ENCODE measurements around the gene HBP1.
"Not testable (repeated sequence)": the region's sequence is repeated elsewhere in the genome, so short reads cannot be mapped to it uniquely, and the experiment has no call there.

HBP1 gene

DNA sequence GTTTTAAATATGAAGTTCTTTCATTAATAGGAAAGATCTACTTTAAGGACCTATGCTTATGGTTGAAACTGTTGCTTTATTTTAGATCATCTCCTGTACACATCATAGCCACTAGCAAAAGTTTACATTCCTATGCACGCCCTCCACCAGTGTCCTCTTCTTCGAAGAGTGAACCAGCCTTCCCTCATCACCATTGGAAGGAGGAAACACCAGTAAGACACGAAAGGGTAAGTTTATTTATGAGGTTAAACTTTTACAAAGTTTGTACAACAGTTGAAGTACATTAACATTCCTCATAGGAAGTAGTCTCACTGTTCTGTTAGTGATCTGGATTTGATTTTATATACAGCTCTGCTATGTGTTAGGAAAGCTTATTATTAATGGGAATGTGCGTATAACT, 16.9 kb downstream of the HBP1 start:
- no peak for FAIRE-seq
- no peak for DNase-seq (ENCODE audit: low spot score)

DNA sequence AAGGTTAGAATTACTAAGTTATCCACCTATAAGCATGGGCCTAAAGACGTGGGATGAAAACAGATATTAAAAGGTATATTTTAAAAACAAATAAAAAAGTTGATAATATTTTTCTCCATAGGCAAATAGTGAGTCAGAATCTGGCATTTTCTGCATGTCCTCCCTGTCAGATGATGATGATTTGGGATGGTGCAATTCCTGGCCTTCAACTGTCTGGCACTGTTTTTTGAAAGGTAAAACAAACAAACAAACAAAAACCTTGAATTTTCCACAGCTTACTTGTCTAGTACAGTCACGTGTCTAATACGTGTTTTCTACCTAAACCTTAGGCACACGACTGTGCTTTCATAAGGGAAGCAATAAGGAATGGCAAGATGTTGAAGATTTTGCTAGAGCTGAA, 17.4 kb downstream of the HBP1 start:
- FAIRE-seq (no peak), DNase-seq (ENCODE audit: low spot score) (no peak)

DNA sequence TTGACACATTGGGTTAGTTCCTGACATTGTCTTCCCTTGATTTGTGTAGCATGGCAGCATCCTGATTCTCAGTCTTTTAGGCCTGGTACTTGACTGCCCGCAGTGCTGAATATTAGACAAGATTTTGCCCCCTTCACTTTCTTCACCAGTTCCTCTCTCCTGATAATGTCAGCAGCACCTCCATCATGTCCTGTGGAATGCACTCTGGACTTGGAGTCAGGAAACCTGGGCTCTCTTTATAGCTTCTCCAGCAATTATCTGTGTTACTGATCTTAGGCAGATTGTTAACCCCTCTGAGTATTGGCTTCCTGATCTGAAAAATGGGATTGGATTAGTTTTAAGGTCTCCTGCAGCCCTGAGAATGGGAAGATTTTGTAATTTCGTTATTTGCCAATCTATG, 19.0 kb downstream of the HBP1 start:
- no peak for DNase-seq (ENCODE audit: low spot score)
- no peak for FAIRE-seq

DNA sequence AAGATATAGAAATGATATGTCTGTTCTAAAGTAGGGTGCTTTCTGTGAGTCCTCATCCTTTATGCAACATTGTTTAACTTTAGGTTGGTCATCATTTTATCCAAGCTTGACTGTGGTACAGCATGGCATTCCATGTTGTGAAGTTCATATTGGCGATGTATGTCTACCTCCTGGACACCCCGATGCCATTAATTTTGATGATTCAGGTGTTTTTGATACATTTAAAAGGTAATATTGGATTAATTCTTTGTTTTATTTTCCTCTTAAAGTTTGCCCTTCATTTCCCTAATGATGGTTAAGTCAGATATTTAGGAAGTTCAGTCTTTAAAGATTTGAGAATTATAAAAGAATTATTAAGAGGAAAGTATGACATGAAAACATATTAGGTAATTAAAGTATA, 21.3 kb downstream of the HBP1 start:
- DNase-seq (ENCODE audit: low spot score) (no peak), FAIRE-seq (no peak)

DNA sequence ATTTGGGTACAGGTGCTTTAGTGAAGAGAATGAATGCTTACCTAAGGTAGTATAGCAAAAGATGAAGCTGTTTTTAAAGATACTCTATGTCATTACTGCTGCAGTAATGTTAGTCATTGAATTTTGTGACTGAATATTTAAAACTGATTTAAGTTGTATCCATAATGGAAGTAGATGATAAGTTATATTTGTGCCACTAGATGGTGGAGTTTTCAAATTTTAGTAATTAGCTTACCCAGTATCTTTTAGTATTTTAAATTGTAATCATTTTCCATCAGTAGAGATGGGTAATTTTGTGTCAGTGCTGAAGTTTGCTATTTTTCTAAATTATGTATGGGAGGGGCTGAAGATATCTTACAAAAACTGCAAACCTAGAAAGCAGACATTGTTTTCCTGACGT, 25.2 kb downstream of the HBP1 start:
- DNase-seq (ENCODE audit: low spot score) (no peak), FAIRE-seq (no peak)

DNA sequence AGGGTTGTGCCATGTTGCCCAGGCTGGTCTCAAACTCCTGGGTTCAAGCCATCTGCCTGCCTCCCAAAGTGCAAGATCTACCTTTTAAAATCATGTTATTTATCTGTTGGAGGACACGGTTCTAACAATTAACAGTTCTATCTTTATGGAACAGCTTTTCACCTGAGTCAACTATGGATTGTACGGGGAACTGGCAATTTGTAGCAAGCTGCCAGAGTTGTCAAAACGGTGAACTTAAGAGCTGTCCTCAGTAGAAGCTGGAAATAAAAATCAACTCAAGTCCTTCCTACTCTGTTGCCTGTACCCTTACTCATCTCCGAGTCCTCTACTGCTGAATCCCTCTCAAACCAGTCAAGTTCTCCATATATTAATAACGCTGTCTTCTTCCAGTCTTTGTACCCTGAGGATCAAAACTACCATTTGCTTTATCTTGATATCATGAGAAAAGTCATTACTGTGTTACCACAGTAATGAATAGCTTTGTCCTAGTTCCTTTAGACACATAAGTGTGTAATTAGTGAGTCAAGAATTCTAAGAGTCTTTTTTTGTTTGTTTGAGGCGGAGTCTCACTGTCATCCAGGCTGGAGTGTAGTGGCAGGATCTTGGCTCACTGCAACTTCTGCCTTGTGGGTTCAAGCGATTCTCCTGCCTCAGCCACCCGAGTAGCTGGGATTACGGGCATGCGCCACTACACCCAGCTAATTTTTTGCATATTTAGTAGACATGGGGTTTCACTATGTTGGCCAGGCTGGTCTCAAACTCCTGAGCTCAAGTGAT, 28.2 kb downstream of the HBP1 start:
- no peak for FAIRE-seq

DNA sequence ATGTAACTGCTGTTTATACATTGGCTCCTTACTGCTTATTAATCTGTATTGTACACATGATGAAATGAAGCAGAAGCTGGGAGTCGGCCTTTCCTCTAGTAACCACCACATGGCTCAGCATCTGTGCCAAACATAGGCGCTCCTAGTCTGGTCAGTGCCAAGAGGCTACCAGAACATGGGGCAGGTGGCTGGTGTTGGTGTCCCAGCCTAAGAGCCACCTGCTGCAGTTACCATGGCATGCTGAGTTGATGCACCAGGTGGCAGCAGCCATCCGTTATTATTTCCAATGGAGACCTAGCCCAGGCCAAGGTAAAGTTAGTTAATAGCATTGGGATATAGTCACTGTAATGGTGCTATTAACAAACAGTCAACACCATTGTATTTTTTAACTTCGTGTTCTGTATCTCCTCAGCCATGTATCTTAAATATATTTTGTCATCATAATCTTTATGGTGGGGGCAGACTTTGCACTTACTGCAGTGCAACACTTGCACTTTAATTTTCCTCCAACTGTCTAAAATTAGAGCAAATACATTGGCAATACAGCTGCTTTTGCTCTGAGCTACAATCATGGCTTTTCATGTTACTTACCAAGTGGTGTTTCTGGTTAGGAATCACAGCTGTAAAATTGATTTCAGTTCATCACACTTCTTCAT, 33.1 kb downstream of the HBP1 start:
- FAIRE-seq, result no peak
- peak; percentile 61 for DNase-seq (ENCODE audit: low spot score)

More for the DNA sequence above, 28.2 kb downstream of the HBP1 start:
- no peak for DNase-seq (ENCODE audit: low spot score)

DNA sequence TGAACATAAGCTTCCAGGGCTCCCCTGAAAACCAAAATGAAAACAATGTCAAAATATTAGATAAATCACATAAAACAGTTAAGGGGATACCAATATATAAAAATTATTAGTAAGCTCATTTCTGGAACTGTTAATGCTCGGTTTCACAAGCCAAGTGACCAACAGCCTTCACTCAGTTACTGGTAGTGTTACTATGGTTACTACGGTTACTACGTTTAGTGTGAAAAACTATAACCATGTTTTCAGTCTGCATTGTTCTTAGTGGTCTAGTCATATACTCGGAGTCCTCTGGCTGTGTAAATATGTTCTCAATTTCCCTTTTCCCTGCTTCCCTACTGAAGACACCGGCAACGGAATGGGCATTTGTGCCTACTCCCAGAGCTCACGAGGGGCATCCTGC, 34.8 kb downstream of the HBP1 start:
- DNase-seq (ENCODE audit: low spot score) (no peak), FAIRE-seq (no peak)

DNA sequence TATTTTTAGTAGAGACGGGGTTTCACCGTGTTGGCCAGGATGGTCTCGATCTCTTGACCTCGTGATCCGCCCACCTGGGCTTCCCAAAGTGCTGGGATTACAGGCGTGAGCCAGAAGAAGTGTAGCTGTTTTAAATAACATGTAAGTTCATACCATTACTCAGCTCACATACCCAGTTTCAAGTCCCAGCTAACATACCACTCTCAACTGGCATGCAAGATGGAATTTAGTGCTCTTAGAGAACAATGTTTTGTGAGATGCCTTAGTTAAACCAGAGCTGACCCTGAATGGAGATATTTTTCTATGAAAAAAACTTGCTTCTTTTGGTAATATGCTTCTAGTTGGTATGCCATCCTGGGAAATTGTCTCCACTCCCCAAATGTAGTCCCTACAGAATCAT, 37.3 kb downstream of the HBP1 start:
- DNase-seq (ENCODE audit: low spot score), result no peak
- no peak for FAIRE-seq

DNA sequence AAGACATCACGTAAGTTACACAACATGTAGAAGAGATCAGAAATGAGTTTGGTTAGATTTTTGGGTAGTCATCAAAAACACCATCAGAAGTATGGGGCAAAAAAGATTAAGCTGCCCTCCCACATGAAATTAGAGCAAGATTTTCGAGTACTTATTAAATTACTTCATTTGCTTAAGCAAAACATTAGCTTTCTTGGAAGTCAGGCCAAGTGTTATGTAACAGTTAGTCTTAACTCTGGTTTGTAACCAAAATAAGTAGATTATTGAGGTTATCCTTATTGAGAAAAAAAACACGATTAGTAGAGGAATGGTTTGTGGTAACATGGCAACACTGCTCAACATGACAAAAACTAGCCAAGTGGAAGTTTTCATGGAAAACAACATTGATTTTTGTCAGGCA, 37.9 kb downstream of the HBP1 start:
- FAIRE-seq (no peak), DNase-seq (ENCODE audit: low spot score) (no peak)

DNA sequence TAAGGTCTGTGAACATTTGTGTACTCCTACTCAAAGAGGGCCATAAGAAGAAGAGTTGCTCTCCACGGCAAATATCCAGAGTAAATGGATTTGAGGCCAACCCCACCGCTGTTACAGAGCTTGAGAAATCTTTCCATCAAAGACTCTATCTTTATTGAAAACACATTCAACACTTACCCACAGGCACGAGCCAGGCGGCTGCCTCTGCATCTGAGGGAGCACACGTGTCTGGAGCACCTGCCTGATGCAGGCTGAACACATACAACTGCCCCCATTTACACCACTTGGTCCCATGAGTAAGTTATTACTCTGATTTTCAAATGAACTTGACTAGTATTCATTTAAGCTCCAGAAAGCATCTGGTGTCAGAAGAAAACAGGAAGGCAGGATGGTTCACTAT, 38.7 kb downstream of the HBP1 start:
- no peak for DNase-seq (ENCODE audit: low spot score)
- FAIRE-seq, result no peak

DNA sequence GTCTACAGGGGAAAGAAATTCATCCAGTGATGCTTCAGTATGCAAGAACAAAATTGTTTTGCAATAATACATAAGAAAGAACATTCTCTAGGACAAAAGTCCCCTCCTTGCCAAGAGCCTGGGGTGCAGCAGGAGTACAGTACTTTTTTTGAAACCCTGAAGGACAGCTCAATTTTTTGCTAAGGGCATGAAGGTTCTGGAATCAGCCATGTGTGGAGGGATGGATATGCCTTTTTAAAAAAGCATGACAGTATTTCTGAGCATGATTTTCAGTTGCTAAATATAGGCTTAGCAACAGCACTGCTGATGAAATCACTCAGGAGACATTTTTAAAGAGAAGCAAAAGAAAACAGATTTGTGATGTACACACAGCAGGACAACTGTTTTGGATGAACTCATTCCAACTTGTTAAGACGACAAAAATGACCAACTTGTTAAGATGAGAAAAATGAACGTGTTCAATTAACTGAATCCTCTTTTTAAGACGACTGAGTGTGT, 39.3 kb downstream of the HBP1 start:
- no peak for FAIRE-seq

DNA sequence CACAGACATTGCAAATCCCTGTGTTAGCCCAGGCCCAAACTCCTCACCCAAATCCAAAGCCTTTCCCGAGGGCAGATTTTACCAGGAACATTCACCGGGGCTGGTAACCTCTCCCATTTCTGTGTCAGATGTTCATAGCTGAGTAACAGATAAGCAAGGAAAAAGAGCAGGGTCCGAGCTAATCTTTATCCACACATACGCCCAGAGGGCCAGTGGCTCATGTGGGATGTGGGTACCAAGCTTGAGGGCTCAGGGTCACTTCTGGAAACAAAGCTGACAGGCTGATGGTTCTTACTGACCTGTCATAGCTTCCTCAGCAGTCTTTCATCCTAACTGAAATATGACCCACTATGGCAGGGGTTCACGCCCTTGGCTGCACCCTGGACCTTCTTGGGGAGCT, 39.8 kb downstream of the HBP1 start:
- no peak for DNase-seq (ENCODE audit: low spot score)
- no peak for FAIRE-seq

More for the DNA sequence above, 39.3 kb downstream of the HBP1 start:
- DNase-seq (ENCODE audit: low spot score), result no peak

DNA sequence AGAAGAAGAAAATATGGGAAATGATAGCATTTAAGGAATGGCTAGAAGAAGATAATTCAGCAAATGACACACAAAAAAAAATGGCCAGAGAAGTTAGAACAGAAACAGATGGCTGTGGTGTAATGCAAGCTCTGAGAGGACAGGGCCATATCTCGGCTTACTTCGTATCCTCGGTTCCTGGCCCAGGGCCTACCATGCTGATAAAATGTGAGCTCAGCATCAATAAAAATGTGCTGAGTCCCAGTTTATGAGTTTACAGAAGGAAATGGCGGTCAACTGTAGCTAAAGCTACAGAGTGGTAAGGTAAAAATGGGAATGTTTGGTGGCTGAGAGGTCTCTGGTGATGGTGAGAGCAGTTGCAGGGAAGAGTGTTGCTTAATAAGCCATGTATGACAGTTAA, 40.8 kb downstream of the HBP1 start:
- no peak for DNase-seq (ENCODE audit: low spot score)
- no peak for FAIRE-seq

DNA sequence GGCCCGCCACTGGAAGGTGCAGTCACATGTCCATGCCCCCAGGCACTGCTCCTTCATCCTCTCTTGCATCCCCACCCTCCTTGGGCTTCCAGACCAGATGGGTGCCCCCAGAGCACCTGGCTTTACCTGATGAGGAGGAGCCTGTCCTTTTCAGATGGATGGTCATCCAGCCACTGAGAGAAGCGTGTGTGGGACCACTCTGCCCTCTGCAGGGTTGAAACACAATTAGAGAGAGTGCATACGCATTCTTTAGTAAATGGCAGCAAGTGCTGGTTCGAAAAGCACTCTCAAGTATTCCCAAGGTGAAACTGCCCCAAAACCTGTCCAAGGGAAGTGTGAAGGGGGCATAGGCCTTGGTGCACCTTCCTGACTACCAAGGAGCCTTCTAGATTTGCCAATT, 41.6 kb downstream of the HBP1 start:
- no peak for DNase-seq (ENCODE audit: low spot score)
- FAIRE-seq, result no peak

DNA sequence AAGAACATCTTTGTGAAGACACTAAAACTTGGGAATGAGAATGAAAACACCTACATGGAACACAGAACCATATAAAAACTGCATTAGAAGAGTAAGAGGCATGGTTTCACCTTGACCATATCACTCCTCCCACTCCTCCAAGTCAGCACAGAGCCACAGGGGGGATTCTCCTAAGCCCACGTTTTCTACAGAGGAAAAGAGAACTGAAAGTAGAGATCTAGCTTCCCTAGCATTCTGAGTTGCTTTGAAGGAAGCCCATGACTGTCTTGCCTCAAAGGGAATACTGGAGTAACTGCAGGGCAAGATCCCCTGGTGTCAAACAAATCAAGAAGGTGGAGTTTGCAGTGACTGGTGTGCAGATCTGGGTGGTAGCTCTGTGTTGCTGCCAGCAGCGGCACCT, 43.9 kb downstream of the HBP1 start:
- no peak for FAIRE-seq
- no peak for DNase-seq (ENCODE audit: low spot score)

DNA sequence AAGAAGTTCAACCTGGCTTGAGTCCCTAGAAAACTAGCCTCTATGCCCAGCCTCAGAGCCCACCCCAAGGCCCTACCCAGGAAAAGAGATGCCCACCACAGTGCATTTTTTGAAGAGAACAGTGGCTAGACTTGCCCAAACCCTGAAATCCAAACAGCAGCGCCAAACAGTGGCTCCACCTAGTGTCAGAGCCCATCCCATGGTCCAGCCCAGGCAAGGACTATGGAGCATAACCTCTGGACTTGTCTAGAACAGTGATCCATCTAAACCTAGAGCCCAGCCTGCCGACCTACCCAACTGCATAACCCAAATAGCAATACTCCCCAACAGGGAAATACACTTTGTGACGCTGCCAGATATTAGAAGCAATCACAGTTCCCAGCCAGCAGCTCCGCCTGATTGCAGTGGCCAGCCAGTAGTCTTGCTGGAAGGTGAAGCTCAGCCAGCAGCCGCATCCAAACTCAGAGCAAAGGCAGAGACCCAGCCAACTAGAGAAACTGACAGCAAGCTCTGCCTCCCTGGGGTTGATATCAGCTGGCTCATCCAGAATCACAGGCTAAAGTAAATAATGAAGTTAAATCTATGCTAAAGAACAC, 44.5 kb downstream of the HBP1 start:
- DNase-seq (ENCODE audit: low spot score) (no peak), FAIRE-seq (no peak)

DNA sequence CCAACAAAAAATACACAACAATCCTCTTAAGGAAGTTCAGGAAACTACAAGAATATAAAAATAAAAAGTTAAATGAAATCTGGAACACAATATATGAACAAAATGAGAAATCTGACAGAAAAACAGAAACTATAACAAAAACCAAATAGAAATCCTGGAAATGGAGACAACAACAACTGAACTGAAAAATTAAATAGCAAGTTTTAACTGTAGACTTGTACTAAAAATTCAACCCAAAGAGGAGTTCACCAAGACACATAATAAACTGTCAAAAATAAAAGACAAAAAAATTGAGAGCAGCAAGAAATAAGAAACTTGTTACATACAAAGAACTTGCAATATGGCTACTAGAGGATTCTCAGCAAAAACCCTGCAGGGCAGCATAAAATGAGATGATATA, 45.1 kb downstream of the HBP1 start:
- DNase-seq (ENCODE audit: low spot score) (no peak), FAIRE-seq (no peak)

DNA sequence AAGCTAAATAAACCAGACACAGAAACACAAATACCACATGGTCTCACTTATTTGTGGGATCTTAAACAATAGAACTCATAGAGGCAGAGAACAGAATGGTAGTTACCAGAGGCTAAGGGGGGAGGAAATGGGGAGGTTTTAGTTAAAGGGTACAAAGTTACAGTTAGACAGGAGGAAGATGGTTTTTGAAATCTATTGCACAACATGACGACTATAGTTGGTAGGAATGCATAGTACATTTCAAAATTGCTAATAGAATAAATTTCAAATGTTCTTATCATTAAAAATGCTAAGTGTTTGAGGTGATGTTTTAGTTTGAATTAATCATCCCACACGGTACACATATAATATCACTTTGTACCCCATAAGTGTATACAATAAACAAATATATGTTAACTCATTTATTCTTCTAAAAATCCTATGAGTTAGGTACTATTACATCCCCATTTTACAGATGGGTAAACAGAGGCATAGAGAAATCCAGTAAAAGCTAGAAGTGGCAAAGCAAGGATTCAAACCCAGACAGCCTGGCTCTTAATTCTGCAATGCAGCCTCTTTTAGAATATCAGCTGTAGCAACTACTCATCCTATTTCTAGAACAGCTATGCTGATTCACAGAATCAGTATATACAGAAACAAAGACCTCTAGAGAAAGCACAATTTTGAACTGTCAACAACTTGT, 50.9 kb downstream of the HBP1 start:
- DNase-seq (ENCODE audit: low spot score), result no peak
- FAIRE-seq, result no peak

DNA sequence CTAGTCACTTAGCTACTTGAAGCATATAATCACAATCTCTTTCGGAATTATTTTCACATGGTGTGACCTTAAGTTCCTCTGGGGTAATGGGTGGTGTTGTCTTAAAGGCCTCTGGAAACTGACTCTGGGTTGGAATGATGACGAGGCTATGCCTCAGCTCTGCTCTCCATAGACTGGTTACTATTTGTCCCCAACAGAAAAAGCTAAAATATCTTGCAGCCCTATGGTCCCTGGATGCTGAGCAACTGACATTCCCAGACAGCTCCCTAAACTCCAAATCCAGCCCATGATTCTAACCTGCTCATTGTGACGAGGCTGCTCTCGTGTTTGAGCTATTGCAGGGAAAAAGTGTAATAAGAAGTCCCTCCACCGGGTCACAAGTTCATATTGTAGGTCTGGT, 51.6 kb downstream of the HBP1 start:
- DNase-seq (ENCODE audit: low spot score), result no peak
- FAIRE-seq, result no peak

DNA sequence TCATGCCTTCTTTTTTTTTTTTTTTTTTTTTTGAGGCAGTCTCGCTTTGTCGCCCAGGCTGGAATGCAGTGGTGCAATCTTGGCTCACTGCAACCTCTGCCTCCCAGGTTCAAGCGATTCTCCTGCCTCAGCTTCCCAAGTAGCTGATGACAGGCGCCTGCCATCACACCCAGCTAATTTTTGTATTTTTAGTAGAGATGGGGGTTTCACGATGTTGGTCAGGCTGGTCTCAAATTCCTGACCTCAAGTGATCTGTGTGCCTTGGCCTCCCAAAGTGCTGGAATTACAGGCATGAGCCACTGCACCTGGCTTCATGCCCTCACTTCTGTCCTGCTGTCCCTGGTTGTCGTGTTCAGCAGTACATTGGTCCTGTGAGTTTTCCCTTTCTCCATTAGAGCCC, 52.0 kb downstream of the HBP1 start:
- not testable (repeated sequence) for DNase-seq (ENCODE audit: low spot score); FAIRE-seq
